Calu3 (cell line): Measurements from ENCODE around the gene AK4. TPM values are rescaled to one million over a fixed set of nuclear protein-coding genes. Genes with fewer than 3 reads are reported as not detected.

Source experiments
- BruUV-seq: library from RNA; stranded (reverse); fragments of 400-500 nt; replicated peaks from 2 replicates; lab custom pipeline; 2021; lab: Mats Ljungman, UMichigan
- CTCF ChIA-PET: fragments of 300-600 bp; sonication (Branson Sonifier 250); formaldehyde crosslinking; loops from one replicate; lab custom pipeline; 2022; ENCODE audit warnings: antibody characterized with exemption; lab: Charles Lee
- DNase-seq: peaks from one replicate; pipeline ENCODE4 v3.0.0; 2022
- H3K27ac Mint-ChIP-seq: one replicate; pipeline ENCODE4 v1.8.0; 2022; ENCODE audit warnings: mixed read lengths; ENCODE audit not compliant: unreplicated experiment
- H3K27me3 Mint-ChIP-seq: one replicate; pipeline ENCODE4 v1.8.0; 2022; ENCODE audit warnings: mixed read lengths; ENCODE audit not compliant: unreplicated experiment
- H3K36me3 Mint-ChIP-seq: one replicate; pipeline ENCODE4 v1.8.0; 2022; ENCODE audit warnings: mild to moderate bottlenecking, moderate library complexity, mixed read lengths; ENCODE audit not compliant: insufficient read depth, unreplicated experiment
- H3K4me1 Mint-ChIP-seq: one replicate; pipeline ENCODE4 v1.8.0; 2022; ENCODE audit warnings: mild to moderate bottlenecking, low read depth, mixed read lengths; ENCODE audit not compliant: unreplicated experiment
- H3K4me3 Mint-ChIP-seq: one replicate; pipeline ENCODE4 v1.8.0; 2022; ENCODE audit warnings: mild to moderate bottlenecking, low read depth, moderate library complexity, mixed read lengths; ENCODE audit not compliant: unreplicated experiment
- H3K9me3 Mint-ChIP-seq: one replicate; pipeline ENCODE4 v1.8.0; 2022; ENCODE audit warnings: low read depth, mixed read lengths; ENCODE audit not compliant: unreplicated experiment
- intact Hi-C: fragments of 100-400 bp; cut with micrococcal nuclease; formaldehyde crosslinking; loops from one replicate; pipeline ENCODE4 v1.10.0; 2022; ENCODE audit not compliant: unreplicated experiment
- total RNA-seq: library from RNA; stranded (reverse); gene quantifications from 2 replicates; pipeline ENCODE4 v1.2.3, GENCODE V29; 2022
- TF ChIP-seq, protein P1 (sequence below): fragments of 200-600 bp; IDR thresholded peaks from one replicate; pipeline ENCODE4 v1.8.0; 2022; ENCODE audit warnings: antibody characterized with exemption; ENCODE audit not compliant: unreplicated experiment

AK4 gene
- total RNA-seq, 1 experiment from 2014 or later = 49.9 TPM

DNA sequence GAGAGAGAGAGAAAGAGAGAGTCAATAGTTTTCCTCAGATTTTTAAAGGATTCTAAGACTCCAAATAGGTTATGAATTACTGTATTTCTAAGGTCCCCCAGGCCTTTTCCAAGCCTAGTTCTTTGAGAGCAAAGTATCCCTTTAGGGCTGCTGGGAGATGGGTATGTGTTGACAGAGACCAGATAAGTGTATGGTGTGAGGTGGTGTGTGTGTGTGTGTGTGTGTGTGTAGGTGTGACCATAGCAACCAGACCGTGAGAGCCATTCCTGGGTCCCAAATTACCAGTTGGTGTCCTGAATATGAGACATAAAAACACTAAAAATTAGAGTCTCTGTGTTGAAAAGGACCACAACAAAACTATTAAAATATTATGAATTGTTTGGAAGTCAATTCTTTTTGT lies 119.7 kb downstream of the AK4 start:
- TF ChIP-seq, protein P1, sequence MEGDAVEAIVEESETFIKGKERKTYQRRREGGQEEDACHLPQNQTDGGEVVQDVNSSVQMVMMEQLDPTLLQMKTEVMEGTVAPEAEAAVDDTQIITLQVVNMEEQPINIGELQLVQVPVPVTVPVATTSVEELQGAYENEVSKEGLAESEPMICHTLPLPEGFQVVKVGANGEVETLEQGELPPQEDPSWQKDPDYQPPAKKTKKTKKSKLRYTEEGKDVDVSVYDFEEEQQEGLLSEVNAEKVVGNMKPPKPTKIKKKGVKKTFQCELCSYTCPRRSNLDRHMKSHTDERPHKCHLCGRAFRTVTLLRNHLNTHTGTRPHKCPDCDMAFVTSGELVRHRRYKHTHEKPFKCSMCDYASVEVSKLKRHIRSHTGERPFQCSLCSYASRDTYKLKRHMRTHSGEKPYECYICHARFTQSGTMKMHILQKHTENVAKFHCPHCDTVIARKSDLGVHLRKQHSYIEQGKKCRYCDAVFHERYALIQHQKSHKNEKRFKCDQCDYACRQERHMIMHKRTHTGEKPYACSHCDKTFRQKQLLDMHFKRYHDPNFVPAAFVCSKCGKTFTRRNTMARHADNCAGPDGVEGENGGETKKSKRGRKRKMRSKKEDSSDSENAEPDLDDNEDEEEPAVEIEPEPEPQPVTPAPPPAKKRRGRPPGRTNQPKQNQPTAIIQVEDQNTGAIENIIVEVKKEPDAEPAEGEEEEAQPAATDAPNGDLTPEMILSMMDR = no peak
- H3K4me3 Mint-ChIP-seq = no peak overlapping the region
- H3K4me1 Mint-ChIP-seq = peaks cover 12% of the 10 kb centered on the region
- CTCF ChIA-PET = interaction anchor here (1.0 kb wide), 1 partner anchor 10 kb away, joined by 3 read pairs; no protein-coding TSS in a partner anchor
- no peak overlapping the region for H3K27ac Mint-ChIP-seq
- H3K27me3 Mint-ChIP-seq = no peaks in the 10 kb centered on the region
- no peak for DNase-seq
- intact Hi-C loops = loop anchor here (5.0 kb wide), 1 partner anchor 155 kb away; the partner anchor contains the start of genes LEPR and LEPROT
- no TSS peak for BruUV-seq
- no peaks in the 10 kb centered on the region for H3K9me3 Mint-ChIP-seq
- peaks cover 8% of the 10 kb centered on the region for H3K36me3 Mint-ChIP-seq

DNA sequence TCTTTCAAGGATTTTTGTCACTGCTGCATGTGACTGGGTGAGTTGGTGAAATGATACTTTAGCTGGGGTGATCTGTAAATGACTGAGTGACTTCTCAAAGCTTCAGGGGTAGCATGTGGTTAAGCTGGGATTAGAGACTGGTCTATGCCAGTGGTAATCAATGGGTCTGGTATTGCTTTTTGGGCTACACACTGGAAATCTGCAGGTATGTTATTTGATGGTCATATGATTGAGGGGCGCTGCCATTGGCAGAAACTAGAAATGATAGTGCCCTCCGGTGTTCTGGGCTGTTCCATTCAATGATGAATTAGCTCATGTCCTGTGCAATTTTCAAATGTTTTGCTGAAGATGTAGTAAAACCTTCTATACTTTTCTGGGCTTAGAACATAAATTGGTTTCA lies 121.6 kb downstream of the AK4 start:
- Mint-ChIP-seq H3K4me3 (no peak overlapping the region), H3K36me3 (peaks cover 8% of the 10 kb centered on the region), H3K9me3 (no peaks in the 10 kb centered on the region), H3K27me3 (no peaks in the 10 kb centered on the region), H3K4me1 (peaks cover 12% of the 10 kb centered on the region), H3K27ac (no peak overlapping the region)
- BruUV-seq = no TSS peak
- CTCF ChIA-PET = no interaction called here
- no peak for DNase-seq
- intact Hi-C loops = loop anchor here (5.0 kb wide), 1 partner anchor 153 kb away; the partner anchor contains the start of genes LEPR and LEPROT
- TF ChIP-seq, protein P1 = no peak

DNA sequence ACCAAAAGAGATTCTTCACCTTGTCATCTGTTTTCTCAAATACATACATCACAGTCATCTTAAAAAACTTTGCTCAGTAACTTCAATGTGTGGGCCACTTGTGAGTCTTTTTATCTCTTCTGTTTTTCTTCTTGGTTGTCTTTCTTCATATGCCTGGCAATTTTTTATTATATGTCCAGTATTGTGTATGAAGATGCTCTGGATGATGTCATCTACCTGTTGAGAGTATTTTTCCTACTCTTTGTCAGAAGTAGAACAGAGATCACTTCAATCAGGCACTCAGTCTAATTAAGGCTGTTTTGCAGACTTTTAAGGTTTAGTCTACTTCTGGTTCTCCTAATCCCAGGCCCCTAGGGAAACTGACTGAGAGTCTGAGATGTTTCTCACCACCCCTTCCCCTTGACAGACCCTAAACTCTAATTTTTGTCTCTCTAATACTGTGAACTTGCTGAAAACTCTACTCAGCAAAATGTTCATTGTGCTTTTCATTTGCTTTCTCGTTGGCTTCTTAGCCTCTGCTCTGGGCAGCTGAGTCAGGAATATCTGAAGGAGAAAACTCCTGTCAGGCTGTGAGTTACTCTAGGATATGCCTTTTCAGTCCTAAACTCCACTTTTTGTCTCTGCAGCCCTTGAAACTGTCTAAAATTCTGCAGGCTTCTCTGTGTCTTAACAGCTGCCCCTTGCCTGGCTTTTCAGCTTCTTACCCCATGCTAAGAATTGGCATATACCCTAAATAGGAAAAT lies 128.4 kb downstream of the AK4 start:
- TF ChIP-seq, protein P1 = no peak
- Mint-ChIP-seq H3K36me3 (no peaks in the 10 kb centered on the region), H3K4me1 (no peaks in the 10 kb centered on the region), H3K27me3 (no peaks in the 10 kb centered on the region), H3K4me3 (no peak overlapping the region), H3K27ac (no peak overlapping the region), H3K9me3 (no peaks in the 10 kb centered on the region)
- BruUV-seq = no TSS peak
- intact Hi-C loops = no loop called here
- no peak for DNase-seq
- CTCF ChIA-PET = interaction anchor here (1.4 to 1.6 kb wide), 2 partner anchors 8 to 10 kb away, joined by 3 to 4 read pairs; no protein-coding TSS in a partner anchor

DNA sequence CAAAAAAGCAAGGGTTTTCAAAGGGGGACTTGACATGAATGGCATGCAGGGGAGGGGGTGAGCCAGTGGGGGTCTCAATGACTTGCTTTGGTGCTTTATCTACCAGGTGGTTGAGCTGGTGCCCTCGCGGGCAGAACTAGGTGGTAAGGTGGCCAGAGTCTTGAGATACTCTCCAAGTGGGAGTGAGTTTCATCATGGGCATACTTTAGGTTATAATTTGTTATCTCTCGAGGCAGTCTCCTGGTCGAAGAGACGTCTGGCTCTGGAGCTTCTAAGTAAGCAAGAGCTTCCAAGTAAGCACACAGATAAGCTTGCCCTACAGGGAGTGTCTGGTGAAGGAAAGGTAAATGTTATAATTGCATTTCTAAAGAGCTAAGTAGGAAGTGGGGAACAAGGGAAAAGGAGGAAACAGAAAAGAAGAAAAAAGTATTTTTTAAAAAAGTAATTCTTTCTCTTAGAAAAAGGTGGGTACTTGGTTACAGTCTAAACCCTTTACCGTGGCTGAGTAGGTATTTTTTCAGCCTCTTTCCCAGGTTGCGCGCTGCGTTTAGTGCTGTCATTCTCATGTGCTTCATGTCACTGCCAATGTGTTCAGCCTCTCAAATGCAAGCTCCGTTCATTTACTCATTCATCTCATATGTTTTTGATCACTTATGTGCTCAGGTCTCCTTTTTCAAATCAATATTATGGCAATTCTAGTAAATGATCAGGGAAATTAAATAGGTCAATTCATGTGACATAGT lies 129.8 kb downstream of the AK4 start:
- Mint-ChIP-seq H3K4me1 (no peaks in the 10 kb centered on the region), H3K9me3 (no peaks in the 10 kb centered on the region), H3K36me3 (no peaks in the 10 kb centered on the region), H3K27ac (no peak overlapping the region), H3K4me3 (no peak overlapping the region), H3K27me3 (no peaks in the 10 kb centered on the region)
- CTCF ChIA-PET = interaction anchor here (1.4 to 1.6 kb wide), 2 partner anchors 10 to 11 kb away, joined by 3 to 4 read pairs; no protein-coding TSS in a partner anchor
- DNase-seq = no peak
- intact Hi-C loops = no loop called here
- no TSS peak for BruUV-seq
- TF ChIP-seq, protein P1 = no peak
